K562 (cell line): Measurements from ENCODE around the gene MAST4. TPM values are rescaled to one million over a fixed set of nuclear protein-coding genes. Genes with fewer than 3 reads are reported as not detected.

Experiments
- ATAC-seq: fragments of 200-7000 bp; cut with Tn5 transposase; 3 replicates; pipeline ENCODE4 v1.9.1; 2020; ENCODE audit warnings: moderate library complexity
- BruUV-seq: library from RNA; stranded (reverse); fragments of 400-500 nt; replicated peaks from 2 replicates; lab custom pipeline; 2021; lab: Mats Ljungman, UMichigan
- CTCF ChIA-PET: fragments of 300-600 bp; formaldehyde crosslinking; extraction: SDS; loops from one replicate; lab custom pipeline; 2021; ENCODE audit warnings: low intra/inter-chr PET ratio; lab: Yijun Ruan, JAX
- POLR2A ChIA-PET: fragments of 300-600, 350-650 bp; sonication (Branson Sonifier 250); formaldehyde crosslinking; extraction: SDS; loops from one replicate; lab custom pipeline; 2021; ENCODE audit warnings: antibody characterized with exemption, inconsistent platforms; lab: Yijun Ruan, JAX
- DNase-seq, 4 experiments: peaks; one replicate each; pipeline versions ENCODE4 v3.0.0 to v3.0.0-alpha.2; 2011 to 2018; ENCODE audit warnings: low spot score in 3 of 4, mixed read lengths in 3 of 4; ENCODE audit errors: extremely low read depth in 1 of 4
- FAIRE-seq: peaks from 2 replicates; lab custom pipeline; 2011; peaks lifted over from hg19 to GRCh38; lab: Jason Lieb, UNC
- H2AFZ ChIP-seq: 2 replicates; pipeline ENCODE4 v1.6.0; 2011; ENCODE audit warnings: low read depth, low read length, control low read depth, inconsistent platforms
- H3K27ac ChIP-seq: fragments of 200-600 bp; 3 replicates; pipeline ENCODE4 v1.8.0; 2011; ENCODE audit warnings: low read depth, mild to moderate bottlenecking, control low read depth, inconsistent platforms, low read length, moderate library complexity, mixed read lengths; ENCODE audit errors: extremely low read depth
- H3K27me3 ChIP-seq, 2 experiments: fragments of 300-600 bp in 1 of 2; 2 replicates in 1 of 2; 3 replicates in 1 of 2; pipeline versions ENCODE4 v1.6.0 to v1.8.0; 2011; ENCODE audit warnings: inconsistent platforms in 2 of 2, low read length in 2 of 2, mild to moderate bottlenecking in 1 of 2, mixed read lengths in 1 of 2, moderate library complexity in 1 of 2; ENCODE audit not compliant: control insufficient read depth in 2 of 2, insufficient read depth in 2 of 2
- H3K36me3 ChIP-seq: fragments of 300-600 bp; 3 replicates; pipeline ENCODE4 v1.8.0; 2011; ENCODE audit warnings: mild to moderate bottlenecking, low read length, inconsistent platforms; ENCODE audit not compliant: control insufficient read depth, insufficient read depth
- H3K4me1 ChIP-seq, 2 experiments: fragments of 200-600 bp in 1 of 2; replicated peaks in 1 of 2; 2 replicates in 1 of 2; 3 replicates in 1 of 2; pipeline versions ENCODE4 v1.5.1 to v1.8.0; 2011; ENCODE audit warnings: inconsistent platforms in 2 of 2, low read length in 2 of 2, mild to moderate bottlenecking in 1 of 2, mixed read lengths in 1 of 2, moderate library complexity in 1 of 2; ENCODE audit not compliant: control insufficient read depth in 2 of 2, insufficient read depth in 2 of 2
- H3K4me2 ChIP-seq: 2 replicates; pipeline ENCODE4 v1.6.1; 2011; ENCODE audit warnings: low read length, control low read depth, inconsistent platforms, mixed read lengths; ENCODE audit not compliant: insufficient read depth
- H3K4me3 ChIP-seq: fragments of 200-600 bp; sonication (generic), shearing (Covaris generic); 2 replicates; pipeline ENCODE4 v1.5.1; 2016; ENCODE audit warnings: control low read depth, inconsistent platforms
- H3K79me2 ChIP-seq: fragments of 200-600 bp; 3 replicates; pipeline ENCODE4 v1.8.0; 2011; ENCODE audit warnings: low read length, inconsistent platforms; ENCODE audit not compliant: control insufficient read depth, insufficient read depth
- H3K9ac ChIP-seq, 2 experiments: 2 replicates each; pipeline versions ENCODE4 v1.6.0 to v1.6.1; 2011; ENCODE audit warnings: low read depth in 2 of 2, low read length in 2 of 2, control low read depth in 1 of 2, inconsistent platforms in 1 of 2, mild to moderate bottlenecking in 1 of 2, mixed read lengths in 1 of 2; ENCODE audit not compliant: insufficient read depth in 1 of 2
- H3K9me1 ChIP-seq: one replicate; pipeline ENCODE4 v1.6.0; 2011; ENCODE audit warnings: inconsistent platforms, mild to moderate bottlenecking, low read length, moderate library complexity; ENCODE audit not compliant: control insufficient read depth, insufficient read depth
- H3K9me3 ChIP-seq: replicated peaks from 2 replicates; pipeline ENCODE4 v1.5.1; 2011; ENCODE audit warnings: low read depth, low read length, inconsistent platforms; ENCODE audit not compliant: control insufficient read depth, insufficient read depth
- H4K20me1 ChIP-seq: replicated peaks from 2 replicates; pipeline ENCODE4 v1.6.1; 2011; ENCODE audit warnings: low read length, inconsistent platforms, mixed read lengths; ENCODE audit not compliant: control insufficient read depth, insufficient read depth
- CBFA2T2 ChIP-seq: fragments of 450-650 bp; conservative IDR thresholded peaks from 2 replicates; pipeline ENCODE4 v1.6.1; 2017; ENCODE audit warnings: mild to moderate bottlenecking
- CCAR2 ChIP-seq: fragments of 200-400 bp; formaldehyde crosslinking; IDR thresholded peaks from 2 replicates; pipeline ENCODE4 v1.6.1; 2017; ENCODE audit warnings: mild to moderate bottlenecking, low read depth, low read length
- DIDO1 ChIP-seq: fragments of 450-650 bp; IDR thresholded peaks from 2 replicates; pipeline ENCODE4 v1.6.1; 2016; ENCODE audit warnings: low read depth, missing biosample characterization, missing genetic modification characterization
- HNRNPLL ChIP-seq: fragments of 200-400 bp; formaldehyde crosslinking; IDR thresholded peaks from 2 replicates; pipeline ENCODE4 v1.6.1; 2017; ENCODE audit warnings: low read length, low read depth, mild to moderate bottlenecking; ENCODE audit not compliant: poor library complexity, severe bottlenecking
- MCM2 ChIP-seq: fragments of 450-650 bp; IDR thresholded peaks from 2 replicates; pipeline ENCODE4 v1.6.1; 2017; ENCODE audit warnings: low read depth, mild to moderate bottlenecking
- MXI1 ChIP-seq: IDR thresholded peaks from 2 replicates; pipeline ENCODE4 v1.6.1; 2011; ENCODE audit warnings: low read depth, mild to moderate bottlenecking, improper control_type of control experiment, low read length
- SMAD1 ChIP-seq: fragments of 150-350 bp; IDR thresholded peaks from 2 replicates; pipeline ENCODE4 v1.6.1; 2014; ENCODE audit warnings: low read length, low read depth; ENCODE audit not compliant: partially characterized antibody
- XRCC5 ChIP-seq: fragments of 200-400 bp; formaldehyde crosslinking; IDR thresholded peaks from 2 replicates; pipeline ENCODE4 v1.6.1; 2017; ENCODE audit warnings: low read depth, mild to moderate bottlenecking, low read length
- ZBED1 ChIP-seq: IDR thresholded peaks from 2 replicates; pipeline ENCODE4 v1.6.1; 2014
- ZKSCAN3 ChIP-seq: fragments of 250-450 bp; sonication (Bioruptor Pico); IDR thresholded peaks from 2 replicates; pipeline ENCODE4 v1.4.0; 2020
- ZNF699 ChIP-seq: fragments of 250-450 bp; sonication (Bioruptor Pico); IDR thresholded peaks from 2 replicates; pipeline ENCODE4 v1.8.0; 2021; ENCODE audit warnings: mild to moderate bottlenecking, moderate library complexity; ENCODE audit not compliant: insufficient replicate concordance
- WGBS: fragments of 100-300 bp; shearing (Covaris generic); methylation state at CpG from one replicate; pipeline ENCODE4 v1.1.6; 2016; ENCODE audit warnings: low coverage, mixed read lengths; ENCODE audit not compliant: insufficient coverage; ENCODE audit errors: missing lambda C conversion rate; 5-methylcytosine and 5-hydroxymethylcytosine counted together
- in situ Hi-C: fragments of 300-500 bp; cut with MboI; formaldehyde crosslinking; loops from 4 replicates; pipeline ENCODE4 v1.15.0; 2018; ENCODE audit warnings: inconsistent platforms, mixed read lengths
- intact Hi-C: fragments of 100-400 bp; cut with micrococcal nuclease; formaldehyde crosslinking; loops from 2 replicates; pipeline ENCODE4 v1.14.2; 2022
- polyA plus RNA-seq, 8 experiments: library from polyadenylated mRNA; depleted of rRNA in 4 of 8; stranded (reverse) in 5 of 8; unstranded in 3 of 8; fragments of >200 nt; fragmentation: Nextera tagmentation in 2 of 8; fragmentation: Illumina TruSeq in 1 of 8; extraction: Ambion mirVana in 2 of 8; extraction: Trizol in 1 of 8; gene quantifications; 2 replicates each; pipeline versions ENCODE4 v1.2.1 to v1.2.3, GENCODE V29; 2011 to 2014; ENCODE audit warnings: inconsistent platforms in 1 of 8, missing spikeins in 1 of 8
- total RNA-seq, 7 experiments: library from RNA; depleted of rRNA in 6 of 7; stranded (reverse); fragments of >200 nt in 6 of 7; fragmentation: Illumina TruSeq in 2 of 7; extraction: Trizol in 2 of 7; gene quantifications; 2 replicates each; pipeline versions ENCODE4 v1.2.1 to v1.2.3, GENCODE V29; 2011 to 2021; ENCODE audit warnings: low replicate concordance in 1 of 7

MAST4 gene
- total and polyA plus RNA-seq, 9 of the 15 experiments (the other 6 are each of a cell fraction or from before 2014, with no cell fraction given) = 0.88 to 10.1 (median 5.2) TPM

DNA sequence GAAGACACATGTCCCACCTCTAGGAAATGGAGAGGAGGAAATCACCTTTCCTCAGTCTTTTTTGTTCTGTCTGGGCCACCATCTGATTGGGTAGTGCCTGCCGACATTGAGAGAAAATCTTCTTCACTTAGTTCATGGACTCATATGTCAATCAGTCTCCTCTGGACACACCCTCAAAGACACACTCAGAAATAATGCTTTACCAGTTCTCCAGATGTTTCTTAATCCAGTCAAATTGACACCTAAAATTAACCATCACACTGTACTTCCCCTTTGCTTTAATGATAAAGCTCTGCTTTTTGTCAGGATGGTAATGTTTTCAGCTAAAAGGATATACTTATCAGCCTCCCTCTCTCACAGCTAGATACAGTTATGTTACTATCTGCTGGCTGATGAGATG, 333.1 kb downstream of the MAST4 start:
- Histone ChIP-seq H3K9ac (no peak overlapping the region), H3K27ac (no peak overlapping the region), H3K4me3 (no peak overlapping the region), H3K27me3 (no peaks in the 10 kb centered on the region; a peak in 1 of 5 replicates), H2AFZ (no peak overlapping the region), H4K20me1 (no peaks in the 10 kb centered on the region), H3K4me1 (no peaks in the 10 kb centered on the region), H3K79me2 (no peaks in the 10 kb centered on the region), H3K9me1 (no peaks in the 10 kb centered on the region)
- CTCF ChIA-PET = no interaction called here
- WGBS = 0% methylated on average over 1 of the region's 1 CpG
- POLR2A ChIA-PET = no interaction called here
- no TSS peak for BruUV-seq
- DNase-seq (no peak), ATAC-seq (no peak)
- TF ChIP-seq ZNF699 (CRISPR knock-in tag) (no peak), CCAR2 (no peak), DIDO1 (tag) (no peak), SMAD1 (no peak), CBFA2T2 (no peak), MCM2 (no peak), XRCC5 (no peak), ZKSCAN3 (CRISPR knock-in tag) (no peak), HNRNPLL (no peak), MXI1 (no peak), ZBED1 (no peak)
- TF ChIP-seq, all 486 proteins: peak for 0
- in situ Hi-C loops (no loop called here), intact Hi-C loops (no loop called here)
- H3K4me2 ChIP-seq = no peak overlapping the region
- H3K9me3 ChIP-seq = no peaks in the 10 kb centered on the region
- no peaks in the 10 kb centered on the region for H3K36me3 ChIP-seq
- no peak for FAIRE-seq
